GM12892 (cell line): ENCODE results near the gene MUTYH.

Source experiments
- POLR2A ChIP-seq: IDR thresholded peaks from 2 replicates; pipeline ENCODE4 v1.6.1; 2011; ENCODE audit warnings: low read depth, low read length, control low read depth
- POLR2AphosphoS5 ChIP-seq: IDR thresholded peaks from 2 replicates; pipeline ENCODE4 v1.6.1; 2011; ENCODE audit warnings: low read depth, low read length, control low read depth
- TAF1 ChIP-seq: IDR thresholded peaks from 2 replicates; pipeline ENCODE4 v1.6.1; 2011; ENCODE audit warnings: low read depth, mild to moderate bottlenecking, control low read depth, low read length, borderline replicate concordance

DNA sequence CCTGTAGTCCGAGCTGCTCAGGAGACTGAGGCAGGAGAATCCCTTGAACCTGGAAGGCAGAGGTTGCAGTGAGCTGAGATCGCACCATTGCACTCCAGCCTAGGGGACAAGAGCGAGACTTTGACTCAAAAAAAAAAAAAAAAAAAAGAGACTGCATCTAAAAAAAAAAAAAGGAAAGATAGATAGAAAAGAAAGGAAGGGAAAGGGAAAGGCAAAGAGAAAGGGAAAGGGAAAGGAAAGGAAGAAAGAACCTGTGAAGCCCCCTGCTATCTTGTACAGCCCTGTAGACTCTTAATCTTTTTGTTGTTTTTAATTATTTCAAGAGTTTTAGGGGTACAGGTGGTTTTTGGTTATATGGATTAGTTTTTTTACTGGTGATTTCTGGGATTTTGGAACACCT is 46.0 kb upstream of the MUTYH start:
- TF ChIP-seq POLR2A (no peak), TAF1 (no peak), POLR2AphosphoS5 (no peak)
